HG03025 (cell line): ENCODE results near the gene RASA2.
"Not testable (repeated sequence)": the region's sequence is repeated elsewhere in the genome, so short reads cannot be mapped to it uniquely, and the experiment has no call there.

ENCODE experiments used
- ATAC-seq: cut with Tn5 transposase; IDR thresholded peaks from one replicate; pipeline ENCODE4 v1.9.1; 2021; ENCODE audit warnings: mild to moderate bottlenecking, moderate library complexity; ENCODE audit not compliant: unreplicated experiment, low FRiP score

The RASA2 gene

GRCh38 chr3:141564241-141564640 is 77.4 kb downstream of the RASA2 start:
- no peak for ATAC-seq

DNA sequence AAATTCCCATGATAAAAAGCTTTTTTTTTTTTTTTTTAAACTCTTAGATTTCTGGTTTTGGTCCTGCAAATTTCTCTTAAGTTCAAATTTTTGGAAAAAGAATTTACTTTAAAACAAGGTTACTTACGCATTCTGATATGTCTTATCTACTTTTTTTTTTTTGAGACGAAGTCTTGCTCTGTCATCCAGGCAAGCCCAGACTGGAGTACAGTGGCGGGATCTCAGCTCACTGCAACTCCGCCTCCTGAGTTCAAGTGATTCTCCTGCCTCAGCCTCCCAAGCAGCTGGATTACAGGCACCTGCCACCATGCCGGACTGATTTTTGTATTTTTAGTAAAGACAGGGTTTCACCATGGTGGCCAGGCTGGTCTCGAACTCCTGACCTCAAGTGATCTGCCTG is 83.2 kb downstream of the RASA2 start:
- no peak for ATAC-seq

- ATAC-seq = no peak
These were observed 89.3 kb downstream of the RASA2 start for GRCh38 chr3:141575879-141576743.

DNA sequence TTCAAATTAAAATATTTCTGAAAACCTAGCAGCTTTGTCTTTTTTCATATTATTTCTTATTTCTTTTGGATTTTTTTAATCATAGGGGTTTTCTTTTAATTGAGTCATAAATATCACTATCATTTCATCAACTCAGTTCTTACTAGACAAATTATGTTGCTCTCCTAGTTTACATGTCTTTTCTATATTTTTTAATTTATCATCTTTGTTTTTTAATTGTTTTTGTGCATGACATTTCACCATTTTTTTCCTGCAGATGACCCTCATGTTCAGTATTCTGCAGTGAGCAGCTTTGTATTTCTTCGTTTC is 89.9 kb downstream of the RASA2 start:
- ATAC-seq = no peak

DNA sequence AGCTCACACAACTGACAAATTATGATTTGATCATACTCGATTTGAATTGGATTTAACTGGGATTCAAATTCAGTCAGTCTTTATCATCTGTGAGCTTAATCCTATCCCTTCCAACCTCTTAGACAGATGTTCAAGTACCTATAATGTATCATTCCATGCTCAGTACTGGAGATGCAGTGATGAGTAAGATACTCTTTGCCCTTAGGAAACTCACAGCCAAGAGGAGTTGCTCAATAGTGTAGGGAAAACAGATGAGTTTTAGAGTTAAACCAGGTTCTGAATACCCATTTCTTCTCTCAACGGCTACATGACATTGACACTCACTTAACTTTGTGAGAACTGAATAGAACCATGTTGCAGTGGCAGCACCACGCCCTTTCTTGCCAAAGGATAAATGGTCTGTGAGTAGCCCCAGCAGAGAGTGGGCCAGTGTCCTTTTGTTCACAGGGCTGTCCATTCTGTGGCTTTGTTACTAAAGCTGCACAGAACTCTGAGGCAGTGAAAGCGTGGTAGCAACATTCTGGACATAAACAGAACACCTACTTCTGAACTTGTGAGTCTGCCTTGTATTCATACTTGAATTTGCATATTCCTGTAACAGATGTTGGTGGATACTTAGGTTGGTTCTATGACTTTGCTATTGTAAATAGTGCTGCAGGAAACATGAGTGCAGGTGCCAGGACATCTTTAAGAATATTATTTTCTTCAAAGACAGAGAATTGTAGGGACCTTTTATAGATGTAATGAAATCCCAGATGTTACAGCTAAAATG is 91.6 kb downstream of the RASA2 start:
- ATAC-seq = no peak

DNA sequence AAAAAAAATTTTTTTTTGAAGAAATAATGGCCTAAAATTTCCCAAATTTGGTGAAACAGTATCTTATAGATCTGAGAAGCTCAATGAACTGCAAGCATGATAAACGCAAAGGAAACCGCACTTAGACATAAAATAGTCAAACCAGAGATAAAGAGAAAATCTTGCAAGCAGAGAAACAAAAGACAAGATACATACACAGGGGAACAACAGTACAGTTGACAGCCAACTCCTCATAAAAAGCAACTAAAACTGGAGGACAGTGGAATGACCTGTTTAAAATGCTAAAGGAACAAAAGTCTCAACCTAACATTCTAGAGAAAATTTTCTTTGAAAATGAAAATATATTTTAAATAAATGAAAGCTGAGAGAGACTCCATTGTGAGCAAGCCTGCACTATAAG is 107.5 kb downstream of the RASA2 start:
- no peak for ATAC-seq

GRCh38 chr3:141597931-141598330 is 111.1 kb downstream of the RASA2 start:
- ATAC-seq = no peak

- no peak for ATAC-seq
These were observed 113.5 kb downstream of the RASA2 start for GRCh38 chr3:141600331-141600730.

DNA sequence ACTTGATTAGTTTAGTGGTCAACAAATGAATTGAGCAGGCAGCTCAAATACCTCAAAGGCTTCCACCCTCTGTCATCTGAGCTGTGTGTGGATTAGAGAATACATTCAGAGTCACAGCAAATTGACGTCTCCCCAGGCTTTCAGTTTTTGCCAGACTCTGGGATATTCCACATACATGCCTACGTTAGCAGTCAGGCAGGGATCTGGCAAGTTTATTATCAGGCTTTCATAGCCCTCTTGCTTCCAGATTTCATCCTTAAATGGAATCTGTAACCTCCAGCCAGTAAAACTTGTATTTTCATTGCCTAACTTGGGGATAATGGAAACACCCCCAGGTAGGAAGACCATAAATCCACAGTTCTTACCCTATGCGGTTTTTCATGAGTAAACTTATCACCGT is 115.9 kb downstream of the RASA2 start:
- no peak for ATAC-seq

- no peak for ATAC-seq
These were observed 116.7 kb downstream of the RASA2 start for GRCh38 chr3:141603473-141604035.

DNA sequence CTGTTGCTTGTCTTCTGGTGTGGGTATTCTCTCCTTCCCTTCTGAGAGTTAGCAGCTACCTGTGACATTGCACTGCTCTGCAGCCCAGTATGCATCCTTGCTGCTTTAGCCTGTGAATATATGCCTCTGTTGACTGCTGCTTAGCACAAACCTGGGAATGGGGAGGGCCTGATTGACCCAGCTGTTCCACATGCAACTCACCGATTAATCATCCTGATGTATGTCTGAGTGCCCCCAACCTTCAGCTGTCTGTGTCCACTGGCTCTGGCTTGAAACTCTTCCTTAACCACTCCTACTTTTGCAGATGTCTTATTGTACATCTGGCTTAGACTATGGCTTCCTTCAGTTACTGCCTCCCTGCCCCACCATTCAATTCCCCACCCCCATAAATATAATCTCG is 119.1 kb downstream of the RASA2 start:
- ATAC-seq = no peak

DNA sequence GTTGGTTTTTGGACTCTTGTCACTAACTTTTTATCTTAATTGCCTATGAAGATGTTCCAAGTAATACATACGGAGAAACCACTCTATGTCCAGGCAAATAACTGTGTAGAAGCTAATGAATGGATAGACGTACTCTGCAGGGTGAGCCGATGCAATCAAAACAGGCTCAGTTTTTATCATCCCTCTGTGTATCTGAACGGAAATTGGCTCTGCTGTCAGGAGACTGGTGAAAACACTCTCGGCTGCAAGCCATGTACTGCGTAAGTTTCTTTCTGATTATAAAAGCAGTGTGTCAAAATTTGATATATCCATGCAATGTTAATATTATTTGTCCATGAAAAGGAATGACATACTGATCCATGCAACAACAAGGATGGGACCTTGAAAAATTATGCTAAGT is 121.6 kb downstream of the RASA2 start:
- no peak for ATAC-seq

- no peak for ATAC-seq
These were observed 124.1 kb downstream of the RASA2 start for GRCh38 chr3:141610939-141611338.

- no peak for ATAC-seq
These were observed 131.5 kb downstream of the RASA2 start for GRCh38 chr3:141618103-141618910.

DNA sequence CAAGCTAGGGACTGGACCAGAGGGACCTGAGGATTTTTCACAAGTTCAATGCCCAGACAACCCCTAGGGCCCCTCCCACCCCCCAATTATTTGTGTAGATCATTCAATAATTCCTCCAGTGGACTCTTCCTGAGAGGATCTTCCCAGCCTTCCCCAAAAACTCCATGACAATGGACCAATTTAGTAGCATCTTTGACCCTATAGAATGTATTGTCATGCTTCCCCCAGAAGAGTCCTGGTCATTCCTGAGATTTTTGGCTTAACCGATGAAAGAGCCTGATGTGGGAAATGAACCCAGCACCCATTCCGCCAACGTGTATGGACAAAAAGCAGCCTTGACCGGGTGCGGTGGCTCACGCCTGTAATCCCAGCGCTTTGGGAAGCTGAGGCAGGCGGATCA is 132.1 kb downstream of the RASA2 start:
- no peak for ATAC-seq

DNA sequence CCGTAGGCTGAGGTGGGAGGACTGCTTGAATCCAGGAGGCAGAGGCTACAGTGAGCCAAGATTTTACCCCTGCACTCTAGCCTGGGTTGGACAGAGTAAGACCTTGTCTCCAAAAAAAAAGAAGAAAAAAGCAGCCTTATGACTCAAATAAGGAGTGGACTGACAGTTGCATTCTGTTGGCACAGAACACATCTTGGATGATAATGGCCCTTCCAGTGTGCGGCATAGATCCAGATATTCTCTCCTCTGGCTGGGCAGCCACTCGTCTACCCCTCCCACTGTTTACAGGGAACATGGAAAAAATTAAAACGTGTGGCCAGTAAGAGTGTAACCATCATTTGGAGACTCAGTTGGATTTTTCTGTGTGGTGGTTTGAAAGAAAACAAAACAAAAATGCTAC is 132.6 kb downstream of the RASA2 start:
- ATAC-seq = no peak

DNA sequence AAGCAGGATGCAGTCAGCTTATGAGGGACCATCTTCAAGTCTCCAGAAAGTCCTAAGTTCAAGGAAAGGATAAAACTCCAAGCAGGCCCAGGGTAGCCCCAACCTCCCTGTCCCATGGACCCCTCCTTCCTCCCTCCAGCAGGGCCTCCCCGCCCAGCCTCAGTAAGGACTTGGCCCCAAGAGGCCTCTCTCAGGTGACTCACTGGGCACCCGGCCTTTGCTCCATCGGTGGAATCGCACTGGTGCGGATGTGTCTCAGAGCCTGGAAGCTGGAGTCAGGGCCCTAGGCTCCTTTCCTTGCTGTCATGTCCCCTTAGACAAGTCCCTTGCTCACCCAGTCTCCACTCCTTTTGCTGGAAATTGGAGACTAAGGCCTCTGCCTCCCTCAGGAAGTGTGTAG is 136.9 kb downstream of the RASA2 start:
- no peak for ATAC-seq

DNA sequence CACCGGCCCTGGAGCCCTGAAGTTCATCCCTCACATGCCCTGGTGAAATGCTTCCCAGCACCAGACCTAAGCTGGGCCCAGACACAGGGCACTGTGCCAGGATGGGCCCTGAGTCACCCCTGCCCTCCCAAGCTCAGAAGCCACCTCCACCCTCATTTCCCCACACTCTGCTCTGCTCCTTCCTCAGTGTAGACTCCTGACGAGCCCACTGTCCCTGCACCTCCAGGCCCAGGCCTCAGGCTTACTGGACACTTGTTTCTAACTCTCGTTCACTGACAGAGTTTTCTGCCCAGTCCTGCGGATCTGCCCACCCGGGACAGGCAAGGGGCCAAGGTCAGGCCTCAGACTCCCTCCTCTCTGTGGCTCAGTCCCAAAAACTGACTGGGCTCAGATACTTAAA is 138.7 kb downstream of the RASA2 start:
- ATAC-seq = no peak

DNA sequence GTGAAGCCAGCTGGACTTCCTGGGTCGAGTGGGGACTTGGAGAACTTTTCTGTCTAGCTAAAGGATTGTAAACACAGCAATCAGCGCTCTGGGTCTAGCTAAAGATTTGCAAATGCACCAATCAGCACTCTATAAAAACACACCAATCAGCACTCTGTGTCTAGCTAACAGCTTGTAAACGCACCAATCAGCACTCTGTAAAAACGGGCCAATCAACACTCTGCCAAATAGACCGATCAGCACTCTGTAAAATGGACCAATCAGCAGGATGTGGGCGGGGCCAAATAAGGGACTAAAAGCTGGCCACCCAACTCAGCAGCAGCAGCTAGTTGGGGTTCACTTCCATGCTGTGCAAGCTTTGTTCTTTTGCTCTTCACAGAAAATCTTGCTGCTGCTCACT is 141.5 kb downstream of the RASA2 start:
- not testable (repeated sequence) for ATAC-seq

- not testable (repeated sequence) for ATAC-seq
These were observed 142.1 kb downstream of the RASA2 start for GRCh38 chr3:141628868-141629441.

DNA sequence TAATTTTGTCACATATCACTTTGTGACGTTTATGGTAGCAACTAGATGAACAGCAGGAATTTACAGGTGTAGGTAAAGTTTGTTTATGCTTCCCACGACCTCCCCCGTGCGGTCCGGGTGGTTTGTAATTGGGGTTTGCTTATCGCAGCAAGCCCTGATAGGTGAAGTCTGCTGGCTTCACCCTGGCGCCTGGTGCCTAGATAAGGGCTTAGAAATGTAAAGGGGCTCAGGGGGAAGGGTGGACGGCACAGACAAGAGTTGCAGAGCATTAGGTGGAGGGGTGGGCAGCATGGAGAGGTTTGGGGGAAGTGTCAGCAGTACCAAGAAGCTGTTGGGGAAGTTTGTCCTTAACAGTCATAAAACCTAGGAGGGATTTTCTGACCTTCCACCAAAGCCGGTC is 143.1 kb downstream of the RASA2 start:
- ATAC-seq = no peak
